ENCODE results near the gene PKLR.

PKLR gene

GRCh38 chr1:155272466-155273342 lies 28.5 kb downstream of the PKLR start:
- peak overlapping the region; percentile 92 for H3K4me3 ChIP-seq (replicated peaks; ENCODE audit: insufficient read depth, low read length)
- no peaks in the 10 kb centered on the region for H3K27me3 ChIP-seq (ENCODE audit: insufficient read depth, poor library complexity, severe bottlenecking)
- peak in 1 of 2 experiments; percentile 61 for DNase-seq (ENCODE audit: low read depth in 1 of 2, low spot score in 1 of 2)
- TF ChIP-seq POLR2AphosphoS5 (IDR thresholded peaks at IDR 0.05; ENCODE audit: low read depth) (no peak; the same call in 1 of the 2 replicates), GABPA (IDR thresholded peaks at IDR 0.05; ENCODE audit: low read depth) (no peak), CTCF (IDR thresholded peaks at IDR 0.05; ENCODE audit: insufficient read depth, low read length) (no peak), SPI1 (IDR thresholded peaks at IDR 0.05; ENCODE audit: borderline replicate concordance, low read depth) (no peak), REST (IDR thresholded peaks at IDR 0.05; ENCODE audit: insufficient replicate concordance, low read depth) (no peak)
- peak overlapping the region; percentile 84 for H3K27ac ChIP-seq (replicated peaks)

- H3K4me3 ChIP-seq (replicated peaks; ENCODE audit: insufficient read depth, low read length) = no peak overlapping the region
- H3K27me3 ChIP-seq (ENCODE audit: insufficient read depth, poor library complexity, severe bottlenecking) = no peaks in the 10 kb centered on the region
- TF ChIP-seq SPI1 (IDR thresholded peaks at IDR 0.05; ENCODE audit: borderline replicate concordance, low read depth) (no peak), POLR2AphosphoS5 (IDR thresholded peaks at IDR 0.05; ENCODE audit: low read depth) (no peak), REST (IDR thresholded peaks at IDR 0.05; ENCODE audit: insufficient replicate concordance, low read depth) (no peak), CTCF (IDR thresholded peaks at IDR 0.05; ENCODE audit: insufficient read depth, low read length) (no peak), GABPA (IDR thresholded peaks at IDR 0.05; ENCODE audit: low read depth) (no peak)
- no peak for DNase-seq (ENCODE audit: low read depth in 1 of 2, low spot score in 1 of 2)
- no peak overlapping the region for H3K27ac ChIP-seq (replicated peaks)
These were observed 31.9 kb downstream of the PKLR start for GRCh38 chr1:155269381-155269780.

GRCh38 chr1:155268630-155269029 lies 32.6 kb downstream of the PKLR start:
- H3K27me3 ChIP-seq (ENCODE audit: insufficient read depth, poor library complexity, severe bottlenecking) = no peaks in the 10 kb centered on the region
- TF ChIP-seq REST (IDR thresholded peaks at IDR 0.05; ENCODE audit: insufficient replicate concordance, low read depth) (no peak), GABPA (IDR thresholded peaks at IDR 0.05; ENCODE audit: low read depth) (no peak), SPI1 (IDR thresholded peaks at IDR 0.05; ENCODE audit: borderline replicate concordance, low read depth) (no peak), POLR2AphosphoS5 (IDR thresholded peaks at IDR 0.05; ENCODE audit: low read depth) (no peak), CTCF (IDR thresholded peaks at IDR 0.05; ENCODE audit: insufficient read depth, low read length) (no peak)
- DNase-seq (ENCODE audit: low read depth in 1 of 2, low spot score in 1 of 2) = no peak
- H3K4me3 ChIP-seq (replicated peaks; ENCODE audit: insufficient read depth, low read length) = no peak overlapping the region
- H3K27ac ChIP-seq (replicated peaks) = no peak overlapping the region
